Uterus (tissue), 4 donors: ENCODE results near the gene HPSE2. TPM values are rescaled to one million over a fixed set of nuclear protein-coding genes. Genes with fewer than 3 reads are reported as not detected.

Experiments
- DNase-seq, 2 donors: peaks; one replicate each; pipeline ENCODE4 v3.0.0-alpha.2; 2019 to 2020
- H3K27ac ChIP-seq, 2 donors: fragments of 200-600 bp; sonication (generic); 1 replicate in 1 of 2; 2 replicates in 1 of 2; pipeline ENCODE4 v1.5.1; 2016 to 2018
- H3K27me3 ChIP-seq, 2 donors: fragments of 200-600 bp; sonication (generic); one replicate each; pipeline ENCODE4 v1.5.1; 2018 to 2019; ENCODE audit warnings: control low read depth in 1 of 2
- H3K36me3 ChIP-seq, 2 donors: fragments of 200-600 bp; sonication (generic); one replicate each; pipeline ENCODE4 v1.5.1; 2019; ENCODE audit warnings: control low read depth in 1 of 2
- H3K4me1 ChIP-seq, 2 donors: fragments of 200-600 bp; sonication (generic); one replicate each; pipeline ENCODE4 v1.5.1; 2018 to 2019; ENCODE audit warnings: control low read depth in 1 of 2
- H3K4me3 ChIP-seq, 2 donors: fragments of 200-600 bp; sonication (generic); 1 replicate in 1 of 2; 2 replicates in 1 of 2; pipeline ENCODE4 v1.5.1; 2018 to 2019; ENCODE audit warnings: mild to moderate bottlenecking in 1 of 2
- H3K9me3 ChIP-seq, 2 donors: fragments of 200-600 bp; sonication (generic); one replicate each; pipeline ENCODE4 v1.5.1; 2019; ENCODE audit warnings: control low read depth in 1 of 2
- POLR2A ChIP-seq, 2 donors: fragments of 450-650 bp; IDR thresholded peaks; one replicate each; pipeline ENCODE4 v1.6.1; 2016; ENCODE audit warnings: antibody characterized with exemption in 2 of 2, mild to moderate bottlenecking in 1 of 2, moderate library complexity in 1 of 2
- intact Hi-C: fragments of 100-400 bp; cut with DNase I; formaldehyde crosslinking; loops from one replicate; pipeline ENCODE4 v1.15.1; 2023; ENCODE audit warnings: low total_unique reads
- total RNA-seq, 4 donors: library from RNA; depleted of rRNA in 3 of 4; stranded (reverse); fragments of >200 nt in 3 of 4; gene quantifications; one replicate each; pipeline versions ENCODE4 v1.1.0 to v1.2.4, GENCODE V29; 2014 to 2023
- TF ChIP-seq, protein P1 (sequence below), 4 experiments: fragments of 200-600 bp in 2 of 4; fragments of 450-650 bp in 2 of 4; sonication (generic) in 2 of 4; IDR thresholded peaks; one replicate each; pipeline ENCODE4 v1.5.1; 2016 to 2019; ENCODE audit warnings: antibody characterized with exemption in 4 of 4, mild to moderate bottlenecking in 2 of 4, moderate library complexity in 1 of 4
- donor health status: DM: yes; HTN: yes; CAD: no.

The HPSE2 gene
- total RNA-seq, 4 donors from 2014 or later = 7.0 to 13.6 (median 7.7) TPM; not detected in 1

DNA sequence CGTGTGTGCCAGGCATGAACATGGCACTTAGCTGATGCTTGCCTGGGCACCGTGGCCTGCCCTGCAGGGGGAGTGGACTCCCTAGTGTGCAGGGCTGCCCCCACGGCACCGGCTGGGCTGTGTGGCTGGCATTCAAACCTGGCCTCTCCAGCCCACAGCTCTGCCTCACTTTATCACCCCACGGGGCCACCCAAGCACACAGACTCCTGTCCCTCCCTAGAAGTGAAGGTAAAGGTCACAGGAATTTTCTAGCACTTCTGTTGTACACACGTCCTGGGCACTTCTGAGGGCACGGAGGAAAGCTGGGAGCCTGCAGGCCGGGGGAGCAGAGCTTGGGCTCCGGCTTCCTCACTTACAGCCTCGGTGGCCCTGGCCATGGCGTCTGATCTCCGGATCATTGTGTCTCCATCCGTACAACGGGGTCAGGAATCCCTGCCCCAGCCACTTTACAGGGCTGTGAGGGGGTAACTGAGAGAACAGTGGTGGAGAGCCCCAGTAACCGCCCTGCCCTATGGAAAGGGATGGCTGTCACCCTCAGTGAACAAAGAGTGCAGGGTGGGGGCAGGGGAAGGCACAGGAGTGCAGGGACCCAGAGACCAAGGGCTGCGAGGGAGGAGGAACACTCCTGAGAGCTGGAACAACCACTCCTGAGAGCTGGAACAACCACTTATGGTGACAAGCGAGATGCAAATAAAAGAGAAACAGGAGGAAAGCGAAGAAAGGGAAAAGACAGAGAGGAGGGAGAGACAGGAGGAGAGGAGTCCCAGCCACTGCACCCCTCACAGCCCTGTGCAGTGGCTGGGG lies 816.8 kb downstream of the HPSE2 start:
- H3K4me3 ChIP-seq = no peak overlapping the region
- no peak overlapping the region for H3K27ac ChIP-seq
- H3K27me3 ChIP-seq = no peaks in the 10 kb centered on the region
- no peaks in the 10 kb centered on the region for H3K36me3 ChIP-seq
- no peaks in the 10 kb centered on the region for H3K9me3 ChIP-seq
- TF ChIP-seq, protein P1, sequence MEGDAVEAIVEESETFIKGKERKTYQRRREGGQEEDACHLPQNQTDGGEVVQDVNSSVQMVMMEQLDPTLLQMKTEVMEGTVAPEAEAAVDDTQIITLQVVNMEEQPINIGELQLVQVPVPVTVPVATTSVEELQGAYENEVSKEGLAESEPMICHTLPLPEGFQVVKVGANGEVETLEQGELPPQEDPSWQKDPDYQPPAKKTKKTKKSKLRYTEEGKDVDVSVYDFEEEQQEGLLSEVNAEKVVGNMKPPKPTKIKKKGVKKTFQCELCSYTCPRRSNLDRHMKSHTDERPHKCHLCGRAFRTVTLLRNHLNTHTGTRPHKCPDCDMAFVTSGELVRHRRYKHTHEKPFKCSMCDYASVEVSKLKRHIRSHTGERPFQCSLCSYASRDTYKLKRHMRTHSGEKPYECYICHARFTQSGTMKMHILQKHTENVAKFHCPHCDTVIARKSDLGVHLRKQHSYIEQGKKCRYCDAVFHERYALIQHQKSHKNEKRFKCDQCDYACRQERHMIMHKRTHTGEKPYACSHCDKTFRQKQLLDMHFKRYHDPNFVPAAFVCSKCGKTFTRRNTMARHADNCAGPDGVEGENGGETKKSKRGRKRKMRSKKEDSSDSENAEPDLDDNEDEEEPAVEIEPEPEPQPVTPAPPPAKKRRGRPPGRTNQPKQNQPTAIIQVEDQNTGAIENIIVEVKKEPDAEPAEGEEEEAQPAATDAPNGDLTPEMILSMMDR (IDR thresholded peaks at IDR 0.05) = no peak
- TF ChIP-seq POLR2A (IDR thresholded peaks at IDR 0.05) = no peak
- intact Hi-C loops = no loop called here
- no peak for DNase-seq
- H3K4me1 ChIP-seq = peaks cover 10 to 11% of the 10 kb centered on the region in 2 donors

DNA sequence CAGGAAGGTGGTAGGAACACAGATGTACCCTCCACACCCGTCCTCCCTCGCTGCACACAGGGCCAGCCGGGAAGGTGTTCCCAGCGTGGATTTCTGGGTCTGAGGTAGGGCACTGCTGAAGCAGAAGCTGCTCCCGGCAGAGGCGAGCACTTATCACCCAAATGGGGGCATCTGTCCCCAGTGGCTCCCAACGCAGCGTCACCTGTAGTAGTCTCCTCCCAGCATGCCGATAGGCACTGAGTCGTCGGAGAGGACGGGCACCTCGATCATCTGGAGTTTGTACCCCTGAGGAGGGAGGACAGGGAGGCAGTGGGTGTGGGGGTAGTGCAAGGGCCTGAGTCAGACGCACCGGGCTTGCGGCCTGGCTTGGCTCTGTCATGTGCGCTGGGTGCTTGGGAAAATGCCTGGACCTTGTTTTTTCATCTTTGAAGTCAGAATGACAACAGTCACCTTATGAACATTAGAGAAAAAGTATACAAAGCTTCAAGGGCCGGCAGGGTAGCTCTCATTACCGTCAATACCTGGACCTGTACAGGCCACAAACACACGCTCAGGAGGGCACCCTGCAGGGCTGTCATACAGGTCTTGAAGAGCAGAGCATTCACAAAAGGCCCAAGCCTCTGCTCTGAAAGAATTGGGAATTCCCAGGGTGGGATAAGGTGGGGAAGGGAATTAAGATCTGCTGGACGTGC lies 817.5 kb downstream of the HPSE2 start:
- no peaks in the 10 kb centered on the region for H3K36me3 ChIP-seq
- no peak for DNase-seq
- no peaks in the 10 kb centered on the region for H3K27me3 ChIP-seq
- TF ChIP-seq POLR2A (IDR thresholded peaks at IDR 0.05) = no peak
- TF ChIP-seq, protein P1 (IDR thresholded peaks at IDR 0.05) = no peak
- H3K9me3 ChIP-seq = no peaks in the 10 kb centered on the region
- intact Hi-C loops = no loop called here
- peaks cover 10 to 11% of the 10 kb centered on the region in 2 donors for H3K4me1 ChIP-seq
- H3K27ac ChIP-seq = no peak overlapping the region
- no peak overlapping the region for H3K4me3 ChIP-seq

DNA sequence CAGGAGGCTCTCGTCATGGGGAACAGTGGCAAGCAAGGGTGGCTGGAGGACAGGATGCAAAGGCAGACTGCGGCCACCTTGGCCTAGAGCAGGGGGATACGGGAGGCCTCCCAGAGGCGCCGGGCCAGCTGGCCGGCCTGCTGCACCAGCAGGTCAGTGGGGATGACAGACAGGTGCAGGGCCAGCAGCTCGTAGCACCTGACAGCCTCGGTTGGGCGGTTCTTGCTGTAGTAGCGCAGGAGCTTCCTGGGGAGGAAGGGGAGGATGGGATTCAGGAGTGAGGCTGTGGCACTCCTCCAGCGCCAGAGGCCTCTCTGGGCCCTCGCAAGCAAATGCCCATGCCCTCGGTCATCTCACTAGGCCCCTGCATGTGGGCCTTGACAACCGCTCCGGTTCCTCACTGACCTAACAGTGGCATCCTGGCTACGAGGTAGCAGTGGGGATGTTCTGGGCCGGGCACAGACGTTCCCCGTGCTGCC lies 818.1 kb downstream of the HPSE2 start:
- H3K27me3 ChIP-seq = no peaks in the 10 kb centered on the region
- H3K4me3 ChIP-seq = no peak overlapping the region
- intact Hi-C loops = no loop called here
- no peak for DNase-seq
- no peak overlapping the region for H3K27ac ChIP-seq
- H3K9me3 ChIP-seq = no peaks in the 10 kb centered on the region
- TF ChIP-seq, protein P1 (IDR thresholded peaks at IDR 0.05) = no peak
- TF ChIP-seq POLR2A (IDR thresholded peaks at IDR 0.05) = no peak
- peaks cover 10 to 11% of the 10 kb centered on the region in 2 donors for H3K4me1 ChIP-seq
- no peaks in the 10 kb centered on the region for H3K36me3 ChIP-seq

DNA sequence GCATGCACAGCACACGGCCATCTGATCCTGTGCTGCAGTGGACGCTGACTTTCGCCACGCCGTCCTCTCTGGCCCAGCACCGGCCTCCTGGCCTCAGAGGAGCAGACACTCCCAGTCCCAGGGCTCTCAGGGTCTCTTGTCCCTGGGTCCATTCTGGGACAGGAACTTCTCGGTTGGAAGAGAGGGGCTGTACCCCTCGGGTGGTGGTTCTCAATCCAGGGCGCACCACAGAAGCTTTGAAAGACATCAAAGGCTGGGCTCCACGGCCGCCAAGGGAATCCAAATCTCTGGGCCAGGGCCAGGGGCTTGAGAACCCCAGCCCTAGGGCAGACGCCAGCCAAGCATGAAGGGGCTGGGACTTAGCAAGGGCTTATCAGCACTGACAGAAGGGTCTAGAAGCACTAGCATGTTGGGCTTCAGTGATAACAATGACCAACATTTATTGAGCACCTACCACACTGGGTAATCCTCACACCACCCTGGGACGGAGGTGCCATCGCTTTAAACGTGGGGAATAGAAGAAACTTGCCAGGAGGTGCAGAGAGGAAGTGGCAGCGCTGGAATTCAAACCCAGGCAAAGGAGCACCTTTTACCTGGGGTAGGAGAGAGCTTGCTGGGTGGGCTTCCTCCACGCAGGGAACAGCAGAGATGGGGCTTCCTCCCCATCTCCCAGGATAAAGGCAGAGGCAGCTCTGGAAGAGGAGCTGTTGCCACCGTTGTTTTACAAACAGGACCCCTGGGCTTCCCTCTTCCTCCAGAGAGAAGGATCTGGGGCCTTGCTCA lies 818.9 kb downstream of the HPSE2 start:
- TF ChIP-seq, protein P1 (IDR thresholded peaks at IDR 0.05) = no peak
- H3K27me3 ChIP-seq = no peaks in the 10 kb centered on the region
- no peak for DNase-seq
- intact Hi-C loops = no loop called here
- H3K4me3 ChIP-seq = no peak overlapping the region
- no peak overlapping the region for H3K27ac ChIP-seq
- peaks cover 10 to 11% of the 10 kb centered on the region in 2 donors for H3K4me1 ChIP-seq
- H3K9me3 ChIP-seq = no peaks in the 10 kb centered on the region
- no peaks in the 10 kb centered on the region for H3K36me3 ChIP-seq
